ENCODE data around the gene PITHD1.
A peak's percentile ranks its signal among the peaks of the same experiment; 100 is the strongest.
"Not testable (repeated sequence)": the region's sequence is repeated elsewhere in the genome, so short reads cannot be mapped to it uniquely, and the experiment has no call there.

PITHD1 gene

GRCh38 chr1:23777979-23778814, at the start of gene PITHD1:
Gene PITHD1, plus strand, starts transcription at chr1:23778418. Its CDS starts 98 bp downstream, at chr1:23778516.
- DNase-seq (ENCODE audit: low read depth): peak; percentile 69

GRCh38 chr1:23732363-23733224, 45.6 kb upstream of the PITHD1 start:
- no peak for DNase-seq (ENCODE audit: low read depth)

GRCh38 chr1:23733281-23733680, 44.9 kb upstream of the PITHD1 start:
- DNase-seq (ENCODE audit: low read depth): not testable (repeated sequence)

- no peak for DNase-seq (ENCODE audit: low read depth)
Observed at GRCh38 chr1:23736437-23737134, 41.6 kb upstream of the PITHD1 start.

- DNase-seq (ENCODE audit: low read depth): no peak
Observed at GRCh38 chr1:23741609-23742008, 36.6 kb upstream of the PITHD1 start.

- no peak for DNase-seq (ENCODE audit: low read depth)
Observed at GRCh38 chr1:23742670-23743286, 35.4 kb upstream of the PITHD1 start.

GRCh38 chr1:23743287-23744152, 34.7 kb upstream of the PITHD1 start, which contains the start of gene ELOA:
Gene ELOA, plus strand, starts transcription at chr1:23743471. Its CDS starts 33 bp downstream, at chr1:23743504.
- peak; percentile 67 for DNase-seq (ENCODE audit: low read depth)

GRCh38 chr1:23745515-23745914, 32.7 kb upstream of the PITHD1 start:
- DNase-seq (ENCODE audit: low read depth): no peak

- no peak for DNase-seq (ENCODE audit: low read depth)
Observed at GRCh38 chr1:23748016-23748415, 30.2 kb upstream of the PITHD1 start.

- no peak for DNase-seq (ENCODE audit: low read depth)
Observed at GRCh38 chr1:23751050-23751814, 27.0 kb upstream of the PITHD1 start.

GRCh38 chr1:23751815-23752200, 26.4 kb upstream of the PITHD1 start:
- DNase-seq (ENCODE audit: low read depth): no peak

- no peak for DNase-seq (ENCODE audit: low read depth)
Observed at GRCh38 chr1:23752909-23753308, 25.3 kb upstream of the PITHD1 start.

GRCh38 chr1:23756676-23757075, 21.5 kb upstream of the PITHD1 start:
- DNase-seq (ENCODE audit: low read depth): no peak

GRCh38 chr1:23757812-23758211, 20.4 kb upstream of the PITHD1 start:
- DNase-seq (ENCODE audit: low read depth): no peak

- no peak for DNase-seq (ENCODE audit: low read depth)
Observed at GRCh38 chr1:23759277-23759676, 18.9 kb upstream of the PITHD1 start.

GRCh38 chr1:23763041-23763577, 15.1 kb upstream of the PITHD1 start:
- no peak for DNase-seq (ENCODE audit: low read depth)

- no peak for DNase-seq (ENCODE audit: low read depth)
Observed at GRCh38 chr1:23768733-23769132, 9.5 kb upstream of the PITHD1 start.

- peak; percentile 83 for DNase-seq (ENCODE audit: low read depth)
Observed at GRCh38 chr1:23772049-23772853, 6.0 kb upstream of the PITHD1 start.

GRCh38 chr1:23772854-23773242, 5.4 kb upstream of the PITHD1 start:
- DNase-seq (ENCODE audit: low read depth): no peak
